HEK293 (cell line): ENCODE measurements around the gene ZNF318.

Experiments used
- CTCF ChIA-PET: fragments of 350-600 bp; formaldehyde crosslinking; extraction: SDS; loops from one replicate; lab custom pipeline; 2021; ENCODE audit warnings: antibody characterized with exemption; lab: Yijun Ruan, JAX
- POLR2A ChIA-PET: fragments of 300-600 bp; formaldehyde crosslinking; extraction: SDS; loops from one replicate; lab custom pipeline; 2020; ENCODE audit warnings: antibody characterized with exemption, inconsistent platforms; lab: Yijun Ruan, JAX
- H3K27ac ChIP-seq: fragments of 200-500 bp; sonication (Bioruptor generic); 2 replicates; pipeline ENCODE4 v1.5.1; 2014; ENCODE audit warnings: low read depth, low read length, control low read depth, inconsistent platforms; ENCODE audit errors: extremely low read depth
- H3K36me3 ChIP-seq, 2 experiments: fragments of 200-500 bp in 1 of 2; sonication (Bioruptor generic) in 1 of 2; 1 replicate in 1 of 2; 2 replicates in 1 of 2; pipeline ENCODE4 v1.5.1; 2014 to 2017; ENCODE audit warnings: inconsistent platforms in 2 of 2, low read length in 2 of 2; ENCODE audit not compliant: control insufficient read depth in 2 of 2, insufficient read depth in 1 of 2
- H3K4me1 ChIP-seq: fragments of 200-500 bp; sonication (Bioruptor generic); 2 replicates; pipeline ENCODE4 v1.5.1; 2014; ENCODE audit warnings: mild to moderate bottlenecking, low read length, inconsistent platforms; ENCODE audit not compliant: control insufficient read depth, insufficient read depth
- H3K4me3 ChIP-seq: 2 replicates; pipeline ENCODE4 v1.5.1; 2011; ENCODE audit warnings: low read depth, mild to moderate bottlenecking, control low read depth, low read length, moderate library complexity
- H3K9me3 ChIP-seq: fragments of 200-500 bp; sonication (Bioruptor generic); 2 replicates; pipeline ENCODE4 v1.5.1; 2014; ENCODE audit warnings: low read depth, low read length, inconsistent platforms; ENCODE audit not compliant: control insufficient read depth, insufficient read depth
- ZFP41 ChIP-seq: fragments of 450-650 bp; formaldehyde crosslinking; IDR thresholded peaks from 2 replicates; pipeline ENCODE4 v1.5.1; 2016; ENCODE audit warnings: missing biosample characterization, missing genetic modification characterization, borderline replicate concordance
- ZIC2 ChIP-seq: fragments of 450-650 bp; formaldehyde crosslinking; IDR thresholded peaks from 2 replicates; pipeline ENCODE4 v1.5.1; 2016; ENCODE audit warnings: missing biosample characterization, missing genetic modification characterization
- ZNF211 ChIP-seq: fragments of 450-650 bp; formaldehyde crosslinking; IDR thresholded peaks from 2 replicates; pipeline ENCODE4 v1.5.1; 2016; ENCODE audit warnings: low read depth, missing biosample characterization, missing genetic modification characterization
- ZNF24 ChIP-seq: fragments of 450-650 bp; formaldehyde crosslinking; IDR thresholded peaks from 2 replicates; pipeline ENCODE4 v1.5.1; 2016; ENCODE audit warnings: missing biosample characterization, missing genetic modification characterization
- ZNF433 ChIP-seq: fragments of 450-650 bp; formaldehyde crosslinking; IDR thresholded peaks from 2 replicates; pipeline ENCODE4 v1.5.1; 2016; ENCODE audit warnings: missing biosample characterization, missing genetic modification characterization, low read depth
- ZNF529 ChIP-seq: fragments of 450-650 bp; formaldehyde crosslinking; IDR thresholded peaks from 2 replicates; pipeline ENCODE4 v1.5.1; 2017; ENCODE audit warnings: missing genetic modification characterization, missing biosample characterization; ENCODE audit not compliant: insufficient replicate concordance
- ZNF555 ChIP-seq: fragments of 450-650 bp; formaldehyde crosslinking; conservative IDR thresholded peaks from 2 replicates; pipeline ENCODE4 v1.5.1; 2017; ENCODE audit warnings: missing biosample characterization, mild to moderate bottlenecking, missing genetic modification characterization, inconsistent platforms
- ZNF768 ChIP-seq: fragments of 450-650 bp; formaldehyde crosslinking; IDR thresholded peaks from 2 replicates; pipeline ENCODE4 v1.5.1; 2018; ENCODE audit warnings: missing biosample characterization, mild to moderate bottlenecking, missing genetic modification characterization
- TF ChIP-seq, protein P1 (sequence below): fragments of 450-650 bp; formaldehyde crosslinking; IDR thresholded peaks from 2 replicates; pipeline ENCODE4 v1.5.1; 2016; ENCODE audit warnings: missing biosample characterization, missing genetic modification characterization
- TF ChIP-seq, protein P2 (sequence below): fragments of 450-650 bp; IDR thresholded peaks from 2 replicates; pipeline ENCODE4 v1.5.1; 2018; ENCODE audit warnings: missing biosample characterization, missing genetic modification characterization
- TF ChIP-seq, protein P3 (sequence below): fragments of 450-650 bp; formaldehyde crosslinking; conservative IDR thresholded peaks from 2 replicates; pipeline ENCODE4 v1.5.1; 2016; ENCODE audit warnings: low read depth, missing biosample characterization, missing genetic modification characterization
- TF ChIP-seq, protein P4 (sequence below): fragments of 450-650 bp; formaldehyde crosslinking; IDR thresholded peaks from 2 replicates; pipeline ENCODE4 v1.5.1; 2016; ENCODE audit warnings: missing biosample characterization, missing genetic modification characterization
- TF ChIP-seq, protein P5 (sequence below): fragments of 450-650 bp; formaldehyde crosslinking; IDR thresholded peaks from 2 replicates; pipeline ENCODE4 v1.5.1; 2016; ENCODE audit warnings: missing biosample characterization, missing genetic modification characterization
- TF ChIP-seq, protein P6 (sequence below): fragments of 450-650 bp; formaldehyde crosslinking; IDR thresholded peaks from 2 replicates; pipeline ENCODE4 v1.5.1; 2017; ENCODE audit warnings: missing biosample characterization, missing genetic modification characterization

Gene ZNF318

DNA sequence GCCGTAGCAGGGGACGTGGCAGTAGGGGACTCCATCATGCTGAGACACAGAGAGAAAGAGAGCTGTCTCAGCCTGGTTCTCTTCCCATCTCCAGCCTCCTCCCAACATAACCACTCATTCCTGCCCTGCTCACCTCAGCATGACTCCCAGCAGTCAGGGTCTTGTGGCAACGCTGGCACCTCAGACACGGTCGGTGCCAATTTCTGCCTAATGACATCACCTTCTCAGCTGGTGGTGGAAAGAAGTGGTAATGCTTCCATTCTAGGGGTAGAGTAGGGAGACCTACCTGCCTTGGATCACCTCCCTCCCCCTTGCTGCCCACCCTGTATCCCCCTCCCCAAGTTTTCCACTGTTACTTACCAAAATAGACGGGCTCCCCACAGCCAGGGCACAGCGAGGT lies 63.4 kb downstream of the ZNF318 start (continued):
- no peak for TF ChIP-seq ZNF433 (tag by site-specific recombination)
- TF ChIP-seq ZNF24 (tag by site-specific recombination) = no peak
- peak; percentile 93 for TF ChIP-seq ZIC2 (tag by site-specific recombination)
- TF ChIP-seq, protein P1, sequence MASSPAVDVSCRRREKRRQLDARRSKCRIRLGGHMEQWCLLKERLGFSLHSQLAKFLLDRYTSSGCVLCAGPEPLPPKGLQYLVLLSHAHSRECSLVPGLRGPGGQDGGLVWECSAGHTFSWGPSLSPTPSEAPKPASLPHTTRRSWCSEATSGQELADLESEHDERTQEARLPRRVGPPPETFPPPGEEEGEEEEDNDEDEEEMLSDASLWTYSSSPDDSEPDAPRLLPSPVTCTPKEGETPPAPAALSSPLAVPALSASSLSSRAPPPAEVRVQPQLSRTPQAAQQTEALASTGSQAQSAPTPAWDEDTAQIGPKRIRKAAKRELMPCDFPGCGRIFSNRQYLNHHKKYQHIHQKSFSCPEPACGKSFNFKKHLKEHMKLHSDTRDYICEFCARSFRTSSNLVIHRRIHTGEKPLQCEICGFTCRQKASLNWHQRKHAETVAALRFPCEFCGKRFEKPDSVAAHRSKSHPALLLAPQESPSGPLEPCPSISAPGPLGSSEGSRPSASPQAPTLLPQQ (tag by site-specific recombination) = no peak
- no peak for TF ChIP-seq ZNF211 (tag by site-specific recombination)
- TF ChIP-seq ZNF529 (tag by site-specific recombination) = no peak
- TF ChIP-seq, protein P2, sequence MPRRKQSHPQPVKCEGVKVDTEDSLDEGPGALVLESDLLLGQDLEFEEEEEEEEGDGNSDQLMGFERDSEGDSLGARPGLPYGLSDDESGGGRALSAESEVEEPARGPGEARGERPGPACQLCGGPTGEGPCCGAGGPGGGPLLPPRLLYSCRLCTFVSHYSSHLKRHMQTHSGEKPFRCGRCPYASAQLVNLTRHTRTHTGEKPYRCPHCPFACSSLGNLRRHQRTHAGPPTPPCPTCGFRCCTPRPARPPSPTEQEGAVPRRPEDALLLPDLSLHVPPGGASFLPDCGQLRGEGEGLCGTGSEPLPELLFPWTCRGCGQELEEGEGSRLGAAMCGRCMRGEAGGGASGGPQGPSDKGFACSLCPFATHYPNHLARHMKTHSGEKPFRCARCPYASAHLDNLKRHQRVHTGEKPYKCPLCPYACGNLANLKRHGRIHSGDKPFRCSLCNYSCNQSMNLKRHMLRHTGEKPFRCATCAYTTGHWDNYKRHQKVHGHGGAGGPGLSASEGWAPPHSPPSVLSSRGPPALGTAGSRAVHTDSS = no peak
- TF ChIP-seq, protein P3, sequence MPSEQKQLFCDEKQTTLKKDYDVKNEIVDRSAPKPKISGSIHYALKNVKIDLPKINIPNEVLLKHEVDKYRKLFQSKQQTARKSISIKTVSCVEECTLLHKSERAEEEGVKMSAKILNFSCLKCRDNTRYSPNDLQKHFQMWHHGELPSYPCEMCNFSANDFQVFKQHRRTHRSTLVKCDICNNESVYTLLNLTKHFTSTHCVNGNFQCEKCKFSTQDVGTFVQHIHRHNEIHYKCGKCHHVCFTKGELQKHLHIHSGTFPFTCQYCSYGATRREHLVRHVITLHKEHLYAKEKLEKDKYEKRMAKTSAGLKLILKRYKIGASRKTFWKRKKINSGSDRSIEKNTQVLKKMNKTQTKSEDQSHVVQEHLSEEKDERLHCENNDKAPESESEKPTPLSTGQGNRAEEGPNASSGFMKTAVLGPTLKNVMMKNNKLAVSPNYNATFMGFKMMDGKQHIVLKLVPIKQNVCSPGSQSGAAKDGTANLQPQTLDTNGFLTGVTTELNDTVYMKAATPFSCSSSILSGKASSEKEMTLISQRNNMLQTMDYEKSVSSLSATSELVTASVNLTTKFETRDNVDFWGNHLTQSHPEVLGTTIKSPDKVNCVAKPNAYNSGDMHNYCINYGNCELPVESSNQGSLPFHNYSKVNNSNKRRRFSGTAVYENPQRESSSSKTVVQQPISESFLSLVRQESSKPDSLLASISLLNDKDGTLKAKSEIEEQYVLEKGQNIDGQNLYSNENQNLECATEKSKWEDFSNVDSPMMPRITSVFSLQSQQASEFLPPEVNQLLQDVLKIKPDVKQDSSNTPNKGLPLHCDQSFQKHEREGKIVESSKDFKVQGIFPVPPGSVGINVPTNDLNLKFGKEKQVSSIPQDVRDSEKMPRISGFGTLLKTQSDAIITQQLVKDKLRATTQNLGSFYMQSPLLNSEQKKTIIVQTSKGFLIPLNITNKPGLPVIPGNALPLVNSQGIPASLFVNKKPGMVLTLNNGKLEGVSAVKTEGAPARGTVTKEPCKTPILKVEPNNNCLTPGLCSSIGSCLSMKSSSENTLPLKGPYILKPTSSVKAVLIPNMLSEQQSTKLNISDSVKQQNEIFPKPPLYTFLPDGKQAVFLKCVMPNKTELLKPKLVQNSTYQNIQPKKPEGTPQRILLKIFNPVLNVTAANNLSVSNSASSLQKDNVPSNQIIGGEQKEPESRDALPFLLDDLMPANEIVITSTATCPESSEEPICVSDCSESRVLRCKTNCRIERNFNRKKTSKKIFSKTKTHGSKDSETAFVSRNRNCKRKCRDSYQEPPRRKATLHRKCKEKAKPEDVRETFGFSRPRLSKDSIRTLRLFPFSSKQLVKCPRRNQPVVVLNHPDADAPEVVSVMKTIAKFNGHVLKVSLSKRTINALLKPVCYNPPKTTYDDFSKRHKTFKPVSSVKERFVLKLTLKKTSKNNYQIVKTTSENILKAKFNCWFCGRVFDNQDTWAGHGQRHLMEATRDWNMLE (tag by site-specific recombination) = no peak
- TF ChIP-seq, all 188 proteins: peak for 5

DNA sequence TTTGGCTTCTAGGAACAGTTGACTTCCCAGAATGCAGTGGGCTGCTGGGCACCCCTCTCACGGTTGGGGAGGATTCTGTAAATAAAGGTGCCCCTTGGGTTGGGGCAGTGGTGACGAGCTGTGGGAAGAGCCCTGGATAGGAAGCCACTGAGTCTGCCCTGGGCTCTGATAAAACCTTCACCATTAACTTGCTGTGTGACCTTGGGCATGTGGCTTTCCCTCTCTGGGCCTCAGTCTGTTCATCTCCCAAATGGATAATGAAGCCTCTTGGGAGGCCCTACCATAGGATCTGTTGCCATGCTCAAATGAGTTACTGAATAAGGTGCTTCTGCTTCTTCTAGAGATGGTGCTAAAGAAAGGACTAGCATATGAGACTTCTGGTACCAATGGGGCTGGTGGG lies 64.6 kb downstream of the ZNF318 start:
- no peak for TF ChIP-seq ZNF433 (tag by site-specific recombination)
- TF ChIP-seq, protein P4, sequence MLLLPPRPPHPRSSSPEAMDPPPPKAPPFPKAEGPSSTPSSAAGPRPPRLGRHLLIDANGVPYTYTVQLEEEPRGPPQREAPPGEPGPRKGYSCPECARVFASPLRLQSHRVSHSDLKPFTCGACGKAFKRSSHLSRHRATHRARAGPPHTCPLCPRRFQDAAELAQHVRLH (tag by site-specific recombination) = 0 out of 2 replicates have a peak, but pooled peaks have one; percentile 49
- no peak for TF ChIP-seq ZNF529 (tag by site-specific recombination)
- peak; percentile 87 for TF ChIP-seq ZNF768
- TF ChIP-seq ZNF555 (tag by site-specific recombination) = no peak
- TF ChIP-seq, protein P5, sequence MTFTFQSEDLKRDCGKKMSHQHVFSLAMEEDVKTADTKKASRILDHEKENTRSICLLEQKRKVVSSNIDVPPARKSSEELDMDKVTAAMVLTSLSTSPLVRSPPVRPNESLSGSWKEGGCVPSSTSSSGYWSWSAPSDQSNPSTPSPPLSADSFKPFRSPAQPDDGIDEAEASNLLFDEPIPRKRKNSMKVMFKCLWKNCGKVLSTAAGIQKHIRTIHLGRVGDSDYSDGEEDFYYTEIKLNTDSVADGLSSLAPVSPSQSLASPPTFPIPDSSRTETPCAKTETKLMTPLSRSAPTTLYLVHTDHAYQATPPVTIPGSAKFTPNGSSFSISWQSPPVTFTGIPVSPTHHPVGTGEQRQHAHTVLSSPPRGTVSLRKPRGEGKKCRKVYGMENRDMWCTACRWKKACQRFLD = no peak
- TF ChIP-seq, protein P6, sequence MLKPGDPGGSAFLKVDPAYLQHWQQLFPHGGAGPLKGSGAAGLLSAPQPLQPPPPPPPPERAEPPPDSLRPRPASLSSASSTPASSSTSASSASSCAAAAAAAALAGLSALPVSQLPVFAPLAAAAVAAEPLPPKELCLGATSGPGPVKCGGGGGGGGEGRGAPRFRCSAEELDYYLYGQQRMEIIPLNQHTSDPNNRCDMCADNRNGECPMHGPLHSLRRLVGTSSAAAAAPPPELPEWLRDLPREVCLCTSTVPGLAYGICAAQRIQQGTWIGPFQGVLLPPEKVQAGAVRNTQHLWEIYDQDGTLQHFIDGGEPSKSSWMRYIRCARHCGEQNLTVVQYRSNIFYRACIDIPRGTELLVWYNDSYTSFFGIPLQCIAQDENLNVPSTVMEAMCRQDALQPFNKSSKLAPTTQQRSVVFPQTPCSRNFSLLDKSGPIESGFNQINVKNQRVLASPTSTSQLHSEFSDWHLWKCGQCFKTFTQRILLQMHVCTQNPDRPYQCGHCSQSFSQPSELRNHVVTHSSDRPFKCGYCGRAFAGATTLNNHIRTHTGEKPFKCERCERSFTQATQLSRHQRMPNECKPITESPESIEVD (tag by site-specific recombination) = no peak
- no peak for TF ChIP-seq ZFP41
- TF ChIP-seq, all 188 proteins: peak for 2
- CTCF ChIA-PET = interaction anchor here (0.7 to 1.0 kb wide), 2 partner anchors 21 to 29 kb away, joined by 3 read pairs; no protein-coding TSS in a partner anchor
- no peaks in the 10 kb centered on the region for H3K9me3 ChIP-seq
- POLR2A ChIA-PET = no interaction called here
- no peak overlapping the region for H3K4me3 ChIP-seq
- H3K36me3 ChIP-seq = no peaks in the 10 kb centered on the region
- no peaks in the 10 kb centered on the region for H3K4me1 ChIP-seq
- no peak overlapping the region for H3K27ac ChIP-seq
